Measurements from ENCODE around the gene METTL6. TPM values are rescaled to one million over a fixed set of nuclear protein-coding genes. Genes with fewer than 3 reads are reported as not detected.

METTL6 gene
- total and polyA plus RNA-seq, 2 of the 4 experiments (the other 2 are of a cell fraction): 15.4 to 21.5 TPM

DNA sequence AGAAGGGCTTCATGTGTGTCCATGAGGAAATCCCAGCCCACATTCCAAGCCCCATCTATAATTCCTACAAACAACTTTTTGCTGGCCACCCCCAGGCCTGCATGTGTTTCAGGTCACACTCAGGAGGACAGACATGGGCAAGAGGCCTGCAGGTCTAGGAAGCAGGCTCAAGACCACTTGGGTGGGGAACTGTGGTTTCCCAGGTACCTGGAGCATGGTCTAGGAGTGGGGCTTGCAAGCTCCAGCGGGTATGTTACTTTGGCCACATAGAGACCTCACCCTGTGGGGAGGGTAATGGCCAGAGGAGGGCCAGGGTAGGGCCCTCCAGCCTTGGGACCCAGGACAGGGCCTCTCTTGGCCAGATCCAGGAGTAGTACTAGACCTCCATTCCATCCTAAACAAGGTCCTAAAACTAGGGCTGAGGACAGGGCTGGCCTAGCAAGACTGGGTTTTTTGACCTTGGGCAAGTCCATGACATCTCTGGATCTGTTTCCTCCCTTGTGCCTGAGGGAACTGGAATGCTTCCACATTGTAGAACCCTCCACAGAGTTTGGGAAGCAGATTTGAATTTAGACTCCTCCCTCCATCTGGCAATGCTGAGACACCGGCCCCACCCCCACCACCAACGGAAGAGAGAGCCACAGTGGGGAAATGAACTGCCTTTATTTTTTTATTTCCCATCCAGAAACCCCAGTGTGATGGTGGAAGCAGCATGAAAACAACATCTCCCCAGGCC is 22.3 kb upstream of the METTL6 start:
- H4K91ac ChIP-seq (ENCODE audit: insufficient read depth, low read depth, low read length): no peak overlapping the region
- no peak overlapping the region for H3K4me3 ChIP-seq (ENCODE audit: insufficient read depth, low read depth, low read length)
- H3K9me1 ChIP-seq (ENCODE audit: insufficient read depth, low read length): peaks cover 3% of the 10 kb centered on the region; the same call in 1 of the 2 replicates
- H3K27me3 ChIP-seq (ENCODE audit: control insufficient read depth, insufficient read depth, low read length): no peaks in the 10 kb centered on the region; the same call in 1 of the 2 replicates
- no peak overlapping the region for H2AFZ ChIP-seq (replicated peaks; ENCODE audit: low read length, poor library complexity)
- no peaks in the 10 kb centered on the region for H3K4me1 ChIP-seq (ENCODE audit: control insufficient read depth, insufficient read depth, low read length)
- peak overlapping the region; percentile 70 for H2AK9ac ChIP-seq (replicated peaks; ENCODE audit: low read depth, low read length, poor library complexity)
- ATAC-seq (ENCODE audit: low read depth) (no peak), DNase-seq (no peak)
- no peak overlapping the region for H3K14ac ChIP-seq (replicated peaks; ENCODE audit: low read depth, low read length)
- H4K5ac ChIP-seq (ENCODE audit: low read depth, low read length): no peak overlapping the region
- dilution Hi-C loops (cut with HindIII; ENCODE audit: low sequenced_read_pairs, unreplicated experiment) (no loop called here), intact Hi-C loops (cut with micrococcal nuclease) (no loop called here), in situ Hi-C loops (cut with MboI; ENCODE audit: low sequenced_read_pairs) (no loop called here)
- H3K79me1 ChIP-seq (ENCODE audit: low read depth in 1 of 2, low read length in 2 of 2): no peaks in the 10 kb centered on the region
- no peak overlapping the region for H2BK20ac ChIP-seq (ENCODE audit: low read depth, low read length)
- no peak overlapping the region for H3K23ac ChIP-seq (ENCODE audit: low read depth, low read length)
- no CpG with 5 or more reads among the region's 3 CpGs for WGBS, 2 experiments (ENCODE audit: extremely low coverage in 2 of 2, insufficient read length in 1 of 2)
- H3K9ac ChIP-seq (ENCODE audit: low read depth, low read length): no peak overlapping the region
- no TSS peak for BruUV-seq (replicated peaks)
- H2BK15ac ChIP-seq (ENCODE audit: low read depth, low read length): no peak overlapping the region
- CTCF ChIA-PET: no interaction called here
- no peaks in the 10 kb centered on the region for H4K20me1 ChIP-seq (ENCODE audit: insufficient read depth, low read length)
- H3K36me3 ChIP-seq (ENCODE audit: control insufficient read depth, insufficient read depth, low read length): no peaks in the 10 kb centered on the region
- no peak overlapping the region for H2BK5ac ChIP-seq (ENCODE audit: low read depth, low read length, poor library complexity, severe bottlenecking)
- TF ChIP-seq, protein P1, sequence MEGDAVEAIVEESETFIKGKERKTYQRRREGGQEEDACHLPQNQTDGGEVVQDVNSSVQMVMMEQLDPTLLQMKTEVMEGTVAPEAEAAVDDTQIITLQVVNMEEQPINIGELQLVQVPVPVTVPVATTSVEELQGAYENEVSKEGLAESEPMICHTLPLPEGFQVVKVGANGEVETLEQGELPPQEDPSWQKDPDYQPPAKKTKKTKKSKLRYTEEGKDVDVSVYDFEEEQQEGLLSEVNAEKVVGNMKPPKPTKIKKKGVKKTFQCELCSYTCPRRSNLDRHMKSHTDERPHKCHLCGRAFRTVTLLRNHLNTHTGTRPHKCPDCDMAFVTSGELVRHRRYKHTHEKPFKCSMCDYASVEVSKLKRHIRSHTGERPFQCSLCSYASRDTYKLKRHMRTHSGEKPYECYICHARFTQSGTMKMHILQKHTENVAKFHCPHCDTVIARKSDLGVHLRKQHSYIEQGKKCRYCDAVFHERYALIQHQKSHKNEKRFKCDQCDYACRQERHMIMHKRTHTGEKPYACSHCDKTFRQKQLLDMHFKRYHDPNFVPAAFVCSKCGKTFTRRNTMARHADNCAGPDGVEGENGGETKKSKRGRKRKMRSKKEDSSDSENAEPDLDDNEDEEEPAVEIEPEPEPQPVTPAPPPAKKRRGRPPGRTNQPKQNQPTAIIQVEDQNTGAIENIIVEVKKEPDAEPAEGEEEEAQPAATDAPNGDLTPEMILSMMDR (conservative IDR thresholded peaks at IDR 0.05; ENCODE audit: low read depth, low read length): no peak
- TF ChIP-seq MAFK (IDR thresholded peaks at IDR 0.05; ENCODE audit: low read depth, low read length) (no peak), CEBPB (IDR thresholded peaks at IDR 0.05; ENCODE audit: low read depth, low read length) (no peak), CHD1 (IDR thresholded peaks at IDR 0.05; ENCODE audit: low read depth, low read length) (no peak)
- TF ChIP-seq, protein P2, sequence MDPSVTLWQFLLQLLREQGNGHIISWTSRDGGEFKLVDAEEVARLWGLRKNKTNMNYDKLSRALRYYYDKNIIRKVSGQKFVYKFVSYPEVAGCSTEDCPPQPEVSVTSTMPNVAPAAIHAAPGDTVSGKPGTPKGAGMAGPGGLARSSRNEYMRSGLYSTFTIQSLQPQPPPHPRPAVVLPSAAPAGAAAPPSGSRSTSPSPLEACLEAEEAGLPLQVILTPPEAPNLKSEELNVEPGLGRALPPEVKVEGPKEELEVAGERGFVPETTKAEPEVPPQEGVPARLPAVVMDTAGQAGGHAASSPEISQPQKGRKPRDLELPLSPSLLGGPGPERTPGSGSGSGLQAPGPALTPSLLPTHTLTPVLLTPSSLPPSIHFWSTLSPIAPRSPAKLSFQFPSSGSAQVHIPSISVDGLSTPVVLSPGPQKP (IDR thresholded peaks at IDR 0.05; ENCODE audit: borderline replicate concordance, low read depth, low read length): no peak
- no peak overlapping the region for H3K27ac ChIP-seq (ENCODE audit: insufficient read depth, low read length)
- H3K18ac ChIP-seq (ENCODE audit: low read depth, low read length): no peak overlapping the region
- no peak overlapping the region for H3K4ac ChIP-seq (ENCODE audit: low read depth, low read length)
- no peaks in the 10 kb centered on the region for H3K9me3 ChIP-seq (ENCODE audit: control insufficient read depth, insufficient read depth, low read length)
- H3K4me2 ChIP-seq (ENCODE audit: low read depth, low read length): no peak overlapping the region
- H2BK120ac ChIP-seq (ENCODE audit: low read depth, low read length): no peak overlapping the region
- POLR2A ChIA-PET (ENCODE audit: unreplicated experiment): no interaction called here
- H3K56ac ChIP-seq (ENCODE audit: extremely low read depth, insufficient read depth, low read length): no peak overlapping the region
- no peak overlapping the region for H4K8ac ChIP-seq (ENCODE audit: low read depth in 2 of 2, low read length in 2 of 2)
- no peak overlapping the region for H2AK5ac ChIP-seq (ENCODE audit: low read depth, low read length)
